K562 (cell line): ENCODE results near the gene RPL36AL. TPM values are rescaled to one million over a fixed set of nuclear protein-coding genes. Genes with fewer than 3 reads are reported as not detected.

Experiments used
- ARID4B ChIP-seq: sonication (generic); formaldehyde crosslinking; IDR thresholded peaks from 2 replicates; pipeline ENCODE4 v1.8.0; 2022; ENCODE audit warnings: mild to moderate bottlenecking, missing genetic modification reagents
- CTCF ChIP-seq, 3 experiments: IDR thresholded peaks in 2 of 3; conservative IDR thresholded peaks in 1 of 3; 2 replicates each; pipeline ENCODE4 v1.5.1; 2011 to 2012; ENCODE audit warnings: low read length in 3 of 3, mild to moderate bottlenecking in 3 of 3, control low read depth in 2 of 3, improper control_type of control experiment in 1 of 3, inconsistent platforms in 1 of 3, low read depth in 1 of 3, mixed read lengths in 1 of 3, moderate library complexity in 1 of 3; ENCODE audit not compliant: insufficient read depth in 2 of 3
- EWSR1 ChIP-seq: fragments of 450-650 bp; IDR thresholded peaks from 2 replicates; pipeline ENCODE4 v1.6.1; 2018; ENCODE audit warnings: borderline replicate concordance, mild to moderate bottlenecking, low read depth, moderate library complexity; ENCODE audit not compliant: partially characterized antibody
- HES1 ChIP-seq: fragments of 450-650 bp; IDR thresholded peaks from 2 replicates; pipeline ENCODE4 v1.6.1; 2016; ENCODE audit warnings: low read depth, mild to moderate bottlenecking, moderate library complexity
- PHF8 ChIP-seq: fragments of 200-600 bp; sonication (generic); IDR thresholded peaks from 2 replicates; pipeline ENCODE4 v1.6.1; 2012; ENCODE audit warnings: mixed run types, mild to moderate bottlenecking, inconsistent platforms, low read length, moderate library complexity, borderline replicate concordance
- TAL1 ChIP-seq: fragments of 450-650 bp; IDR thresholded peaks from 2 replicates; pipeline ENCODE4 v1.6.1; 2016; ENCODE audit warnings: mild to moderate bottlenecking
- TRIM28 ChIP-seq: fragments of 450-650 bp; IDR thresholded peaks from 2 replicates; pipeline ENCODE4 v1.6.1; 2017
- ZFP36 ChIP-seq: fragments of 150-350 bp; IDR thresholded peaks from 2 replicates; pipeline ENCODE4 v1.6.1; 2018; ENCODE audit warnings: low read length, low read depth; ENCODE audit not compliant: partially characterized antibody
- ZNF75A ChIP-seq: fragments of 450-650 bp; formaldehyde crosslinking; IDR thresholded peaks from 2 replicates; pipeline ENCODE4 v1.4.0; 2020; ENCODE audit warnings: mild to moderate bottlenecking
- polyA plus RNA-seq, 8 experiments: library from polyadenylated mRNA; depleted of rRNA in 4 of 8; stranded (reverse) in 5 of 8; unstranded in 3 of 8; fragments of >200 nt; fragmentation: Nextera tagmentation in 2 of 8; fragmentation: Illumina TruSeq in 1 of 8; extraction: Ambion mirVana in 2 of 8; extraction: Trizol in 1 of 8; gene quantifications; 2 replicates each; pipeline versions ENCODE4 v1.2.1 to v1.2.3, GENCODE V29; 2011 to 2014; ENCODE audit warnings: inconsistent platforms in 1 of 8, missing spikeins in 1 of 8
- total RNA-seq, 7 experiments: library from RNA; depleted of rRNA in 6 of 7; stranded (reverse); fragments of >200 nt in 6 of 7; fragmentation: Illumina TruSeq in 2 of 7; extraction: Trizol in 2 of 7; gene quantifications; 2 replicates each; pipeline versions ENCODE4 v1.2.1 to v1.2.3, GENCODE V29; 2011 to 2021; ENCODE audit warnings: low replicate concordance in 1 of 7
- TF ChIP-seq, protein P1 (sequence below), 2 experiments: fragments of 450-650 bp in 1 of 2; sonication (generic) in 1 of 2; formaldehyde crosslinking in 1 of 2; IDR thresholded peaks in 1 of 2; conservative IDR thresholded peaks in 1 of 2; 2 replicates each; pipeline versions ENCODE4 v1.6.1 to v1.8.1; 2016 to 2023; ENCODE audit warnings: mild to moderate bottlenecking in 2 of 2, moderate library complexity in 2 of 2, inconsistent platforms in 1 of 2, missing genetic modification reagents in 1 of 2
- TF ChIP-seq, protein P2 (sequence below): fragments of 450-650 bp; IDR thresholded peaks from 2 replicates; pipeline ENCODE4 v1.6.1; 2017; ENCODE audit warnings: antibody characterized with exemption
- TF ChIP-seq, protein P3 (sequence below): fragments of 250-450 bp; sonication (Bioruptor Pico); IDR thresholded peaks from 2 replicates; pipeline ENCODE4 v1.5.0; 2021; ENCODE audit warnings: mild to moderate bottlenecking, borderline replicate concordance

Gene RPL36AL
- total and polyA plus RNA-seq, 9 of the 15 experiments (the other 6 are each of a cell fraction or from before 2014, with no cell fraction given) = 146 to 674 (median 360) TPM

GRCh38 chr14:49620182-49621113 lies at the start of gene RPL36AL, which contains the start of gene MGAT2 (continued):
- TF ChIP-seq TAL1 (no peak), HES1 (no peak), ZNF75A (CRISPR knock-in tag) (no peak), ARID4B (CRISPR knock-in tag) (no peak; the same call in 1 of the 2 replicates), PHF8 (peak; percentile 98), TRIM28 (no peak), ZFP36 (no peak), CTCF (IDR thresholded peaks at IDR 0.05 in 2 of 3, conservative IDR thresholded peaks at IDR 0.05 in 1 of 3; ENCODE audit: insufficient read depth in 2 of 3, low read depth in 1 of 3, low read length in 3 of 3) (peak; percentile 5 to 35 (median 24); a peak in 2 of 6 replicates), EWSR1 (no peak)
- TF ChIP-seq, protein P1, sequence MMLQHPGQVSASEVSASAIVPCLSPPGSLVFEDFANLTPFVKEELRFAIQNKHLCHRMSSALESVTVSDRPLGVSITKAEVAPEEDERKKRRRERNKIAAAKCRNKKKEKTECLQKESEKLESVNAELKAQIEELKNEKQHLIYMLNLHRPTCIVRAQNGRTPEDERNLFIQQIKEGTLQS (IDR thresholded peaks at IDR 0.05) = no peak
- TF ChIP-seq, protein P1 (CRISPR knock-in tag; conservative IDR thresholded peaks at IDR 0.05) = no peak
- TF ChIP-seq, protein P2, sequence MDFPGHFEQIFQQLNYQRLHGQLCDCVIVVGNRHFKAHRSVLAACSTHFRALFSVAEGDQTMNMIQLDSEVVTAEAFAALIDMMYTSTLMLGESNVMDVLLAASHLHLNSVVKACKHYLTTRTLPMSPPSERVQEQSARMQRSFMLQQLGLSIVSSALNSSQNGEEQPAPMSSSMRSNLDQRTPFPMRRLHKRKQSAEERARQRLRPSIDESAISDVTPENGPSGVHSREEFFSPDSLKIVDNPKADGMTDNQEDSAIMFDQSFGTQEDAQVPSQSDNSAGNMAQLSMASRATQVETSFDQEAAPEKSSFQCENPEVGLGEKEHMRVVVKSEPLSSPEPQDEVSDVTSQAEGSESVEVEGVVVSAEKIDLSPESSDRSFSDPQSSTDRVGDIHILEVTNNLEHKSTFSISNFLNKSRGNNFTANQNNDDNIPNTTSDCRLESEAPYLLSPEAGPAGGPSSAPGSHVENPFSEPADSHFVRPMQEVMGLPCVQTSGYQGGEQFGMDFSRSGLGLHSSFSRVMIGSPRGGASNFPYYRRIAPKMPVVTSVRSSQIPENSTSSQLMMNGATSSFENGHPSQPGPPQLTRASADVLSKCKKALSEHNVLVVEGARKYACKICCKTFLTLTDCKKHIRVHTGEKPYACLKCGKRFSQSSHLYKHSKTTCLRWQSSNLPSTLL = no peak
- TF ChIP-seq, protein P3, sequence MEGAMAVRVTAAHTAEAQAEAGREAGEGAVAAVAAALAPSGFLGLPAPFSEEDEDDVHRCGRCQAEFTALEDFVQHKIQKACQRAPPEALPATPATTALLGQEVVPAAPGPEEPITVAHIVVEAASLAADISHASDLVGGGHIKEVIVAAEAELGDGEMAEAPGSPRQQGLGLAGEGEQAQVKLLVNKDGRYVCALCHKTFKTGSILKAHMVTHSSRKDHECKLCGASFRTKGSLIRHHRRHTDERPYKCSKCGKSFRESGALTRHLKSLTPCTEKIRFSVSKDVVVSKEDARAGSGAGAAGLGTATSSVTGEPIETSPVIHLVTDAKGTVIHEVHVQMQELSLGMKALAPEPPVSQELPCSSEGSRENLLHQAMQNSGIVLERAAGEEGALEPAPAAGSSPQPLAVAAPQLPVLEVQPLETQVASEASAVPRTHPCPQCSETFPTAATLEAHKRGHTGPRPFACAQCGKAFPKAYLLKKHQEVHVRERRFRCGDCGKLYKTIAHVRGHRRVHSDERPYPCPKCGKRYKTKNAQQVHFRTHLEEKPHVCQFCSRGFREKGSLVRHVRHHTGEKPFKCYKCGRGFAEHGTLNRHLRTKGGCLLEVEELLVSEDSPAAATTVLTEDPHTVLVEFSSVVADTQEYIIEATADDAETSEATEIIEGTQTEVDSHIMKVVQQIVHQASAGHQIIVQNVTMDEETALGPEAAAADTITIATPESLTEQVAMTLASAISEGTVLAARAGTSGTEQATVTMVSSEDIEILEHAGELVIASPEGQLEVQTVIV (CRISPR knock-in tag) = no peak
